HAP-1 (cell line): Measurements from ENCODE around the gene GAS7.
A peak's percentile ranks its signal among the peaks of the same experiment; 100 is the strongest.

Experiments
- DNase-seq, 2 experiments: peaks; one replicate each; pipeline ENCODE4 v3.0.0-alpha.2; 2016 to 2020; ENCODE audit warnings: low spot score in 2 of 2
- H3K27me3 ChIP-seq: fragments of 250-450 bp; sonication (Bioruptor Pico); 2 replicates; pipeline ENCODE4 v1.5.1; 2020; ENCODE audit warnings: low read depth, mild to moderate bottlenecking, moderate library complexity
- H3K36me3 ChIP-seq: fragments of 250-450 bp; sonication (Bioruptor Pico); replicated peaks from 2 replicates; pipeline ENCODE4 v1.5.1; 2020; ENCODE audit warnings: mild to moderate bottlenecking
- H3K4me1 ChIP-seq: fragments of 250-450 bp; sonication (Bioruptor Pico); 2 replicates; pipeline ENCODE4 v1.5.1; 2020; ENCODE audit warnings: mild to moderate bottlenecking
- H3K4me3 ChIP-seq: fragments of 250-450 bp; sonication (Bioruptor Pico); 2 replicates; pipeline ENCODE4 v1.5.1; 2020; ENCODE audit warnings: mild to moderate bottlenecking, moderate library complexity
- H3K9me3 ChIP-seq: fragments of 250-450 bp; sonication (Bioruptor Pico); 2 replicates; pipeline ENCODE4 v1.5.1; 2020; ENCODE audit warnings: mild to moderate bottlenecking, moderate library complexity
- in situ Hi-C: fragments of 300-500 bp; cut with MboI; formaldehyde crosslinking; loops from 3 replicates; pipeline ENCODE4 v1.14.3; 2020; ENCODE audit warnings: low sequenced_read_pairs, inconsistent platforms, mixed read lengths

GAS7 gene

GRCh38 chr17:9987779-9988585, 210.4 kb downstream of the GAS7 start:
- peak; percentile 3 to 26 for DNase-seq
- H3K36me3 ChIP-seq = no peaks in the 10 kb centered on the region
- no peaks in the 10 kb centered on the region for H3K9me3 ChIP-seq
- H3K4me3 ChIP-seq = no peak overlapping the region
- no peaks in the 10 kb centered on the region for H3K4me1 ChIP-seq
- in situ Hi-C loops = no loop called here
- no peaks in the 10 kb centered on the region for H3K27me3 ChIP-seq

- in situ Hi-C loops = no loop called here
- Histone ChIP-seq H3K9me3 (no peaks in the 10 kb centered on the region), H3K27me3 (no peaks in the 10 kb centered on the region), H3K4me3 (no peak overlapping the region), H3K4me1 (no peaks in the 10 kb centered on the region), H3K36me3 (no peaks in the 10 kb centered on the region)
- no peak for DNase-seq
Measured at GRCh38 chr17:9986754-9987382, 211.5 kb downstream of the GAS7 start.

GRCh38 chr17:9985646-9986045, 212.8 kb downstream of the GAS7 start:
- in situ Hi-C loops = no loop called here
- no peaks in the 10 kb centered on the region for H3K36me3 ChIP-seq
- H3K4me3 ChIP-seq = no peak overlapping the region
- DNase-seq = no peak
- no peaks in the 10 kb centered on the region for H3K27me3 ChIP-seq
- no peaks in the 10 kb centered on the region for H3K9me3 ChIP-seq
- H3K4me1 ChIP-seq = no peaks in the 10 kb centered on the region

- in situ Hi-C loops = no loop called here
- no peak for DNase-seq
- Histone ChIP-seq H3K4me1 (no peaks in the 10 kb centered on the region), H3K27me3 (no peaks in the 10 kb centered on the region), H3K9me3 (no peaks in the 10 kb centered on the region), H3K36me3 (no peaks in the 10 kb centered on the region), H3K4me3 (no peak overlapping the region)
Measured at GRCh38 chr17:9984768-9985167, 213.6 kb downstream of the GAS7 start.

GRCh38 chr17:9982159-9982558, 216.2 kb downstream of the GAS7 start:
- H3K27me3 ChIP-seq = no peaks in the 10 kb centered on the region
- no peak overlapping the region for H3K4me3 ChIP-seq
- H3K9me3 ChIP-seq = no peaks in the 10 kb centered on the region
- H3K4me1 ChIP-seq = no peaks in the 10 kb centered on the region
- no peak for DNase-seq
- in situ Hi-C loops = no loop called here
- H3K36me3 ChIP-seq = no peaks in the 10 kb centered on the region

- in situ Hi-C loops = no loop called here
- no peaks in the 10 kb centered on the region for H3K27me3 ChIP-seq
- H3K9me3 ChIP-seq = no peaks in the 10 kb centered on the region
Measured at GRCh38 chr17:9981344-9981915, 217.0 kb downstream of the GAS7 start.

GRCh38 chr17:9979463-9979995, 218.9 kb downstream of the GAS7 start:
- no peak for DNase-seq
- Histone ChIP-seq H3K36me3 (no peaks in the 10 kb centered on the region), H3K27me3 (no peaks in the 10 kb centered on the region), H3K4me3 (no peak overlapping the region), H3K4me1 (no peaks in the 10 kb centered on the region), H3K9me3 (no peaks in the 10 kb centered on the region)
- in situ Hi-C loops = no loop called here

More at GRCh38 chr17:9981344-9981915, 217.0 kb downstream of the GAS7 start:
- DNase-seq = no peak
- Histone ChIP-seq H3K4me3 (no peak overlapping the region), H3K4me1 (no peaks in the 10 kb centered on the region), H3K36me3 (no peaks in the 10 kb centered on the region)

- no peaks in the 10 kb centered on the region for H3K36me3 ChIP-seq
Measured at GRCh38 chr17:9977180-9977575, 221.2 kb downstream of the GAS7 start.

GRCh38 chr17:9976283-9977179, 221.9 kb downstream of the GAS7 start:
- in situ Hi-C loops = no loop called here
- no peaks in the 10 kb centered on the region for H3K9me3 ChIP-seq
- no peak for DNase-seq
- H3K27me3 ChIP-seq = no peaks in the 10 kb centered on the region
- H3K36me3 ChIP-seq = no peaks in the 10 kb centered on the region
- no peaks in the 10 kb centered on the region for H3K4me1 ChIP-seq
- no peak overlapping the region for H3K4me3 ChIP-seq

More at GRCh38 chr17:9977180-9977575, 221.2 kb downstream of the GAS7 start:
- H3K9me3 ChIP-seq = no peaks in the 10 kb centered on the region
- no peak for DNase-seq
- no peak overlapping the region for H3K4me3 ChIP-seq
- H3K27me3 ChIP-seq = no peaks in the 10 kb centered on the region
- in situ Hi-C loops = no loop called here
- H3K4me1 ChIP-seq = no peaks in the 10 kb centered on the region

- no peak for DNase-seq
- no peaks in the 10 kb centered on the region for H3K36me3 ChIP-seq
- no peaks in the 10 kb centered on the region for H3K27me3 ChIP-seq
- no peaks in the 10 kb centered on the region for H3K4me1 ChIP-seq
- no peaks in the 10 kb centered on the region for H3K9me3 ChIP-seq
- in situ Hi-C loops = no loop called here
- H3K4me3 ChIP-seq = no peak overlapping the region
Measured at GRCh38 chr17:9974448-9975381, 223.7 kb downstream of the GAS7 start.

GRCh38 chr17:9973669-9974447, 224.5 kb downstream of the GAS7 start:
- in situ Hi-C loops = no loop called here
- Histone ChIP-seq H3K4me3 (no peak overlapping the region), H3K27me3 (no peaks in the 10 kb centered on the region), H3K36me3 (no peaks in the 10 kb centered on the region), H3K4me1 (no peaks in the 10 kb centered on the region), H3K9me3 (no peaks in the 10 kb centered on the region)
- no peak for DNase-seq

GRCh38 chr17:9971991-9972390, 226.4 kb downstream of the GAS7 start:
- no peaks in the 10 kb centered on the region for H3K27me3 ChIP-seq
- no peak overlapping the region for H3K4me3 ChIP-seq
- H3K9me3 ChIP-seq = no peaks in the 10 kb centered on the region
- no peaks in the 10 kb centered on the region for H3K36me3 ChIP-seq
- in situ Hi-C loops = no loop called here
- no peak for DNase-seq
- no peaks in the 10 kb centered on the region for H3K4me1 ChIP-seq
